Measurements from ENCODE around the gene PRMT7. TPM values are rescaled to one million over a fixed set of nuclear protein-coding genes. Genes with fewer than 3 reads are reported as not detected.

PRMT7 gene
- total RNA-seq, 6 donors from 2014 or later = 26.9 to 166 (median 38.8) TPM

GRCh38 chr16:68384288-68385161 is 73.7 kb downstream of the PRMT7 start:
- Histone ChIP-seq H3K36me3 (no peaks in the 10 kb centered on the region), H3K9me3 (no peaks in the 10 kb centered on the region), H3K4me3 (no peak overlapping the region), H3K27ac (no peak overlapping the region), H3K27me3 (no peaks in the 10 kb centered on the region), H3K4me1 (peaks cover 0 to 6% (median 3%) of the 10 kb centered on the region in 4 donors)
- 71 to 72% methylated on average over 6 to 7 of the region's 7 CpGs for WGBS, 2 donors
- no peak for DNase-seq
- TF ChIP-seq POLR2AphosphoS5 (IDR thresholded peaks at IDR 0.05) (no peak), POLR2A (IDR thresholded peaks at IDR 0.05) (no peak), EP300 (IDR thresholded peaks at IDR 0.05) (no peak), CTCF (IDR thresholded peaks at IDR 0.05) (no peak)
- ATAC-seq (ENCODE audit: low FRiP score in 2 of 2) = no peak

GRCh38 chr16:68385371-68385770 is 74.6 kb downstream of the PRMT7 start:
- Histone ChIP-seq H3K4me1 (peaks cover 0 to 6% (median 3%) of the 10 kb centered on the region in 4 donors), H3K27ac (no peak overlapping the region), H3K4me3 (no peak overlapping the region), H3K36me3 (no peaks in the 10 kb centered on the region), H3K27me3 (no peaks in the 10 kb centered on the region), H3K9me3 (no peaks in the 10 kb centered on the region)
- no peak for DNase-seq
- 62 to 65% methylated on average over 6 of the region's 6 CpGs for WGBS, 2 donors
- TF ChIP-seq POLR2A (IDR thresholded peaks at IDR 0.05) (no peak), POLR2AphosphoS5 (IDR thresholded peaks at IDR 0.05) (no peak), CTCF (IDR thresholded peaks at IDR 0.05) (no peak), EP300 (IDR thresholded peaks at IDR 0.05) (no peak)
- no peak for ATAC-seq (ENCODE audit: low FRiP score in 2 of 2)

- no peak overlapping the region for H3K27ac ChIP-seq
- H3K27me3 ChIP-seq = no peaks in the 10 kb centered on the region
- no peak overlapping the region for H3K4me3 ChIP-seq
- TF ChIP-seq EP300 (IDR thresholded peaks at IDR 0.05) (no peak), POLR2A (IDR thresholded peaks at IDR 0.05) (no peak), POLR2AphosphoS5 (IDR thresholded peaks at IDR 0.05) (no peak), CTCF (IDR thresholded peaks at IDR 0.05) (no peak)
- H3K4me1 ChIP-seq = peaks cover 0 to 6% (median 3%) of the 10 kb centered on the region in 4 donors
- H3K9me3 ChIP-seq = no peaks in the 10 kb centered on the region
- peak; percentile 62 to 77 for DNase-seq
- ATAC-seq (ENCODE audit: low FRiP score in 2 of 2) = peak in 1 of 2 donors; percentile 6
- WGBS, 2 donors = 77 to 81% methylated on average over 13 to 14 of the region's 14 CpGs
- no peaks in the 10 kb centered on the region for H3K36me3 ChIP-seq
Observed at GRCh38 chr16:68386628-68387027, 75.8 kb downstream of the PRMT7 start.

- H3K36me3 ChIP-seq = no peaks in the 10 kb centered on the region
- no peaks in the 10 kb centered on the region for H3K27me3 ChIP-seq
- 68 to 80% methylated on average over 6 to 9 of the region's 9 CpGs for WGBS, 2 donors
- no peaks in the 10 kb centered on the region for H3K9me3 ChIP-seq
- H3K4me3 ChIP-seq = no peak overlapping the region
- peaks cover 0 to 6% (median 3%) of the 10 kb centered on the region in 4 donors for H3K4me1 ChIP-seq
- H3K27ac ChIP-seq = no peak overlapping the region
- TF ChIP-seq POLR2A (IDR thresholded peaks at IDR 0.05) = no peak
- no peak for TF ChIP-seq CTCF (IDR thresholded peaks at IDR 0.05)
- no peak for TF ChIP-seq EP300 (IDR thresholded peaks at IDR 0.05)
- no peak for TF ChIP-seq POLR2AphosphoS5 (IDR thresholded peaks at IDR 0.05)
- DNase-seq (peak; percentile 49 to 68), ATAC-seq (ENCODE audit: low FRiP score in 2 of 2) (no peak)
Observed at GRCh38 chr16:68387301-68387700, 76.5 kb downstream of the PRMT7 start.

Data from upper lobe of left lung (tissue), 6 donors.